ENCODE data around the gene WNT9A.
"Not testable (repeated sequence)": the region's sequence is repeated elsewhere in the genome, so short reads cannot be mapped to it uniquely, and the experiment has no call there.

Gene WNT9A

DNA sequence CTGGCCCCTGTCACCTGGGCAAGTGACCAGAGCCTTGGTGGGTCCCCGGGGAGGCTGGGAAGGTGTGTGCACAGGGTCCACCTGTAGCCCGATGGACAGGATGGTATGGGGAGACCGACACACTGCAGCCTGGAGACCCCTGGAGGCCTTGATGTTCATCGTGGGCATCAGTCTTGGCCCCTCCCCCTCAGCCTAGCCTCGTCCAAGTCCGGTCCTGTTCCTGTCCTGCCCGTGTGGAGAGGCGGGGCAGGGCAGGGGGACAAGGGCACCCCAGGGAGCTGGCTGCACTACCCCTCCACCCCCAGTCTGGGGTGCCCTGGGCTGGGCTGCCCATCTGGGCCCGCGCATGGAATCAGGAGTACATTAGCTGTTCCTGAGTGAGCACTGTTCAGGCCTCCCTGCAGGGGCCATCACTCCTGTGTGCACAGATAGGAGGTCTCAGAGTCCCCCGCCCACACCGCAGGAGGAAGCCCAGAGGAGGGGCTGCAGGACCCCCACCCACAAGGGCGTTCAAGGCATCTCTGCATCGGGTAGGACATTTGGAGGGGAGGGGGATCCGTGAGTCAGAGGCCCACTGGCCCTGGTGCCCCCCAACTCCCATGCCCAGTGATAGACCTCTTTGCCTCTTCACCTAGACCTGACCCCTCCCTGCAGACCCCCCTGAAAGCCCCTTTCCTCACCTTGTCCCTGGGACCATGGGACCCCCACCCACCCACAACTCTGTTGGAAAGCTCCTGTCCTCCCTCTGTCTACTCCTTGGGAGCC is 63.2 kb downstream of the WNT9A start:
- Histone ChIP-seq H3K4me3 (ENCODE audit: low read depth in 1 of 5, low read length in 5 of 5) (no peak overlapping the region), H3K36me3 (ENCODE audit: control insufficient read depth in 5 of 5, insufficient read depth in 5 of 5, low read length in 5 of 5) (no peaks in the 10 kb centered on the region), H3K4me1 (ENCODE audit: control insufficient read depth in 5 of 5, insufficient read depth in 5 of 5, low read length in 5 of 5) (peaks cover 0 to 27% (median 20%) of the 10 kb centered on the region in 5 donors), H3K27ac (ENCODE audit: low read depth, low read length) (no peak overlapping the region), H3K9ac (ENCODE audit: low read length in 5 of 5) (no peak overlapping the region), H3K27me3 (ENCODE audit: control insufficient read depth in 5 of 5, insufficient read depth in 4 of 5, low read length in 5 of 5) (peaks cover 0 to 30% (median 12%) of the 10 kb centered on the region in 5 donors), H3K9me3 (ENCODE audit: control insufficient read depth in 5 of 5, low read length in 5 of 5) (no peaks in the 10 kb centered on the region)

DNA sequence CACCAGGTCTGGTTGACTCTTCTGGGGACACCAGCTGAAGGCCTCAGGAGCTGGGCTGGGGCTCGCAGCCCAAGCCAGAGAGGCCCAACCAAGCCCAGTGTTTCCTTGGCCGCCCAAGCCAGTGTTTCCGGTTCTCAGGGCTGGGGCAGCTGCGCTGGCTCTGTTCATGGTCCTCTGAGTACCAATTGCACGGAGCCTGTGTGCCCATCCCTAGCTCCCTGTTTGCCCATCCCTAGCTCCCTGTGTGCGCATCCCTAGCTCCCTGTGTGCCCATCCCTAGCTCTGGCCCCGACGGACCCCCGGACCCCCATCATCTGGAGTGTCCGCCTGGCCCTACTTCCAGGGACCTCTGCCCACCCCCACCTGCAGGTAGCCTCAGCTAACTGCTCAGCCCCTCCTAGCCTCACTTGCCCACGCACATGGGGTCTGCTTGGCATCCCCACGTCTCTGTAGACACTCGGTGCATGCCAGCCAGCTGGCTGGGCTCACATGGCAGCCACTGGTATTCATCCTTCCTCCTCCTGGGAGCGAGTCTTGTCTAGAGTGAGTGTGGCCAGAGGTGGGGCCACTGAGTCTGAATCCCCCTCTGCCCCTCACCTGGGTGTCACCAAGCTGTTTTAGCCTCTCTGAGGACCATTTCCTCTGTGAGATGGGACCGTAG is 64.0 kb downstream of the WNT9A start:
- no peak overlapping the region for H3K27ac ChIP-seq (ENCODE audit: low read depth, low read length)
- no peak overlapping the region for H3K4me3 ChIP-seq (ENCODE audit: low read depth in 1 of 5, low read length in 5 of 5)

DNA sequence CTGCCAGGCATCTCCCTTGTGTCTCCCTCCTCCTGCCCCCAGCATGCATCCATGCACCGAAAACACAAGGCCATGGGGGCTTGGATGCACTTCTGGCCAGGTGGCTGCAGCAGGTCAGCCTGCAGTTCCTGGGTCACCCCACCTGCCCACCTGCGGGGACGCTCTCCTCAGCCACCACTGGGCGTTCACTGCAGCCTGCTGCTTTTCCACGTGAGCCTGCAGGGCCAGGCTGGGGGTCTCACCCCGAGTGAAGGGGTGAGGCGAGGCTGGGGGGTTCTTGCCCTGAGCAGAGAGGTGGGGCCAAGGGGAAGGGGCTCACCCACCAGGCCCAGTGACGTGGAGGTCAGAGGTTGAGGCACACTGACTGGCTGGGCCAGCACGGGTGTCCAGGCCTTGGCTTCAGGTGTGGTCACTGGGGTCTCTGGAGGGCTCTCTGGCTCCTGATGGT is 64.6 kb downstream of the WNT9A start:
- Histone ChIP-seq H3K27me3 (ENCODE audit: control insufficient read depth in 5 of 5, insufficient read depth in 4 of 5, low read length in 5 of 5) (peaks cover 0 to 21% (median 12%) of the 10 kb centered on the region in 5 donors), H3K9me3 (ENCODE audit: control insufficient read depth in 5 of 5, low read length in 5 of 5) (no peaks in the 10 kb centered on the region), H3K4me1 (ENCODE audit: control insufficient read depth in 5 of 5, insufficient read depth in 5 of 5, low read length in 5 of 5) (peaks cover 0 to 27% (median 20%) of the 10 kb centered on the region in 5 donors), H3K27ac (ENCODE audit: low read depth, low read length) (no peak overlapping the region), H3K4me3 (ENCODE audit: low read depth in 1 of 5, low read length in 5 of 5) (no peak overlapping the region), H3K36me3 (ENCODE audit: control insufficient read depth in 5 of 5, insufficient read depth in 5 of 5, low read length in 5 of 5) (no peaks in the 10 kb centered on the region), H3K9ac (ENCODE audit: low read length in 5 of 5) (no peak overlapping the region)

More for the DNA sequence above, 64.0 kb downstream of the WNT9A start:
- H3K9me3 ChIP-seq (ENCODE audit: control insufficient read depth in 5 of 5, low read length in 5 of 5) = no peaks in the 10 kb centered on the region
- peaks cover 0 to 27% (median 20%) of the 10 kb centered on the region in 5 donors for H3K4me1 ChIP-seq (ENCODE audit: control insufficient read depth in 5 of 5, insufficient read depth in 5 of 5, low read length in 5 of 5)
- H3K36me3 ChIP-seq (ENCODE audit: control insufficient read depth in 5 of 5, insufficient read depth in 5 of 5, low read length in 5 of 5) = no peaks in the 10 kb centered on the region
- peaks cover 0 to 26% (median 12%) of the 10 kb centered on the region in 5 donors for H3K27me3 ChIP-seq (ENCODE audit: control insufficient read depth in 5 of 5, insufficient read depth in 4 of 5, low read length in 5 of 5)
- no peak overlapping the region for H3K9ac ChIP-seq (ENCODE audit: low read length in 5 of 5)

DNA sequence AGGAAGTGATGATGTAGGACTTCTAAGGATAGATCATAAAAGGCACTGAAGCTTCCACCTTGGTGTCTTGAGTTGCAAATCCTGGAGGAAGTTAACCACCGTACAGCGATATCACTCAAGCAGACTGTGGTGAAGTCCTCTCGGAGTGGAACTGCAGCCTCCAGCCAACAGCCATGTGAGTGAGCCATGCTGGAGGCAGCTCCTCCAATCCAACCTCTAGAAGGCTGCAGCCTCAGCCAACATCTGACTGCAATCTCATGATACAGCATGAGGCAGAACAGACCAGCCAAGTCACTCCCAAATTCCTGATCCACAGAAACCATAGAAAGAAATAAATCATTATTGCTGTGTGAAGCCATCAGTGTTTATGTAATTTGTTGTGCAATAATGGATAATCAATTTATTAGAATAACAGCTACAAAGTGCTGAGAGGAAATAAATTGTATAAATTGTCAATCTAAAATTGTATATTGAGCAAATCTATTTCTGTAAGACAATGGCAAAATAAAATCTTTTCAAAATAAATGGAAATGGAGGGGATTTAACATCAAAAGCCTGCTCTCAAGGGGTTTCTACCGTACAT is 67.3 kb downstream of the WNT9A start:
- no peak overlapping the region for H3K27ac ChIP-seq (ENCODE audit: low read depth, low read length)
- no peak overlapping the region for H3K9ac ChIP-seq (ENCODE audit: low read length in 5 of 5)
- no peak overlapping the region for H3K4me3 ChIP-seq (ENCODE audit: low read depth in 1 of 5, low read length in 5 of 5)
- no peaks in the 10 kb centered on the region for H3K36me3 ChIP-seq (ENCODE audit: control insufficient read depth in 5 of 5, insufficient read depth in 5 of 5, low read length in 5 of 5)
- peaks cover 0 to 8% (median 4%) of the 10 kb centered on the region in 5 donors for H3K27me3 ChIP-seq (ENCODE audit: control insufficient read depth in 5 of 5, insufficient read depth in 4 of 5, low read length in 5 of 5)
- H3K4me1 ChIP-seq (ENCODE audit: control insufficient read depth in 5 of 5, insufficient read depth in 5 of 5, low read length in 5 of 5) = peaks cover 0 to 3% (median 3%) of the 10 kb centered on the region in 5 donors
- no peaks in the 10 kb centered on the region for H3K9me3 ChIP-seq (ENCODE audit: control insufficient read depth in 5 of 5, low read length in 5 of 5)

DNA sequence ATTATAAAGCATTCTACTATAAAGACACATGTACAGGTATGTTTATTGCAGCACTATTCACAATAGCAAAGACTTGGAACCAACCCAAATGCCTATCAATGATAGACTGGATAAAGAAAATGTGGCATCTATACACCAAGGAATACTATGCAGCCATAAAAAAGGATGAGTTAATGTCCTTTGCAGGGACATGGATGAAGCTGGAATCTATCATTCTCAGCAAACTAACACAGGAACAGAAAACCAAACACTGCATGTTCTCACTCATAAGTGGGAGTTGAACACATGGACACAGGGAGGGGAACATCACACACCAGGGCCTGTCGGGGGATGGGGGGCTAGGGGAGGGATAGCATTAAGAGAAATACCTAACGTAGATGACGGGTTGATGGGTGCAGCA is 69.9 kb downstream of the WNT9A start:
- not testable (repeated sequence) for H3K27me3 ChIP-seq (ENCODE audit: control insufficient read depth in 5 of 5, insufficient read depth in 4 of 5, low read length in 5 of 5); H3K9me3 ChIP-seq (ENCODE audit: control insufficient read depth in 5 of 5, low read length in 5 of 5); H3K9ac ChIP-seq (ENCODE audit: low read length in 5 of 5); H3K27ac ChIP-seq (ENCODE audit: low read depth, low read length); H3K4me1 ChIP-seq (ENCODE audit: control insufficient read depth in 5 of 5, insufficient read depth in 5 of 5, low read length in 5 of 5); H3K4me3 ChIP-seq (ENCODE audit: low read depth in 1 of 5, low read length in 5 of 5); H3K36me3 ChIP-seq (ENCODE audit: control insufficient read depth in 5 of 5, insufficient read depth in 5 of 5, low read length in 5 of 5)

DNA sequence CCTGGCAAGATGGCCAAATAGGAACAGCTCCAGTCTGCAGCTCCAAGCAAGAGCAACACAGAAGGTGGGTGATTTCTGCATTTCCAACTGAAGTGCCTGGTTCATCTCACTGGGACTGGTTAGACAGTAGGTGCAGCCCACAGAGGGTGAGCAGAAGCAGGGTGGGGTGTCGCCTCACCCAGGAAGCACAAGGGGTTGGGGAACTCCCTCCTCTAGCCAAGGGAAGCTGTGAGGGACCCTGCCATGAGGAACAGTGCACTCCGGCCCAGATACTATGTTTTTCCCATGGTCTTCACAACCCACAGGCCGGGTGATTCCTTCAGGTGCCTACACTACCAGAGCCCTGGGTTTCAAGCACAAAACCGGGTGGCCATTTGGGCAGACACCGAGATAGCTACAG is 75.8 kb downstream of the WNT9A start:
- not testable (repeated sequence) for H3K4me3 ChIP-seq (ENCODE audit: low read depth in 1 of 5, low read length in 5 of 5); H3K27me3 ChIP-seq (ENCODE audit: control insufficient read depth in 5 of 5, insufficient read depth in 4 of 5, low read length in 5 of 5); H3K36me3 ChIP-seq (ENCODE audit: control insufficient read depth in 5 of 5, insufficient read depth in 5 of 5, low read length in 5 of 5); H3K4me1 ChIP-seq (ENCODE audit: control insufficient read depth in 5 of 5, insufficient read depth in 5 of 5, low read length in 5 of 5); H3K27ac ChIP-seq (ENCODE audit: low read depth, low read length); H3K9me3 ChIP-seq (ENCODE audit: control insufficient read depth in 5 of 5, low read length in 5 of 5); H3K9ac ChIP-seq (ENCODE audit: low read length in 5 of 5)

DNA sequence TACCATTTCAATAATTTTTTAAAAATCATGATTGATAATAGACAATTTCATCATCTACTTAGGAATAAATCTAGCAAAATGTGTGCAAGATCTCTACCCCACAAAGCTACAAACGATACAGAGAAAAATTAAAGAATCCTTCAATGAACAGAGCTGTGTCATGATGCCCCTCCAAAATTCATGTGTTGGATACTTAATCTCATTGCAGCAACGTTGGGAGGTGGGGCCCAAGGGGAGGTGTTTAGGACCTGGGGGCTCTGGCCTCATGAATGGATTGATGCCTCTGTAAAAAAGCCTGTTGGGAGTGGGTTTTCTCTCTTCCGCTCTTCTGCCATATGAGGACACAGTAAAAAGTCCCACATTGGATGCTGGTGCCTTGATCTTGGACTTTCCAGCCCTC is 77.4 kb downstream of the WNT9A start:
- H3K9ac ChIP-seq (ENCODE audit: low read length in 5 of 5) = no peak overlapping the region
- peaks cover 4 to 13% (median 5%) of the 10 kb centered on the region in 5 donors for H3K9me3 ChIP-seq (ENCODE audit: control insufficient read depth in 5 of 5, low read length in 5 of 5)
- no peak overlapping the region for H3K4me3 ChIP-seq (ENCODE audit: low read depth in 1 of 5, low read length in 5 of 5)
- no peaks in the 10 kb centered on the region for H3K36me3 ChIP-seq (ENCODE audit: control insufficient read depth in 5 of 5, insufficient read depth in 5 of 5, low read length in 5 of 5)
- no peak overlapping the region for H3K27ac ChIP-seq (ENCODE audit: low read depth, low read length)
- peaks cover 0 to 9% (median 5%) of the 10 kb centered on the region in 5 donors for H3K27me3 ChIP-seq (ENCODE audit: control insufficient read depth in 5 of 5, insufficient read depth in 4 of 5, low read length in 5 of 5)
- no peaks in the 10 kb centered on the region for H3K4me1 ChIP-seq (ENCODE audit: control insufficient read depth in 5 of 5, insufficient read depth in 5 of 5, low read length in 5 of 5)

DNA sequence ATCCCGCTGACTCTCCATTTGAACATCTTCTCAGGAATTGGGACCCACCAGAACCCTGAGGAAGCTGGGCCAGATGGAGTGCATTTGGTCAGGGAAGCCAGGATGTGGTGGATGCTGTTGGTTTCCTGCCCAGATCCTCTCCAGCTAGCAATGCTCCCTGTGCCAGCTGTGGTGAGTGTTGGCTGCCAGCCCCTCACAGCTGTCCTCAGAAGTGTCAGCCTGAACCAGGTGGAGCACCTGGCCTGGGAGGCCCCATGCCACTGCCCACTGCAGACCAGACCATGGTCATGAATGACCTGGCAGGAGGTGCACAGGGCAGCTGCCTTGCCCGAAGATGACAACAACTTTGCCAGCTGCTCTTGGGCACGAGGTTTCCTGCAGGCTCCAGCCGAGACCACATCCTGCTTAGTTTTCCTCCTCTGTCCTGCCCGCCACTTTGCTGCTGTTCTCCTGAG is 77.9 kb downstream of the WNT9A start:
- no peaks in the 10 kb centered on the region for H3K4me1 ChIP-seq (ENCODE audit: control insufficient read depth in 5 of 5, insufficient read depth in 5 of 5, low read length in 5 of 5)
- H3K9ac ChIP-seq (ENCODE audit: low read length in 5 of 5) = no peak overlapping the region
- H3K36me3 ChIP-seq (ENCODE audit: control insufficient read depth in 5 of 5, insufficient read depth in 5 of 5, low read length in 5 of 5) = no peaks in the 10 kb centered on the region
- H3K4me3 ChIP-seq (ENCODE audit: low read depth in 1 of 5, low read length in 5 of 5) = no peak overlapping the region
- no peak overlapping the region for H3K27ac ChIP-seq (ENCODE audit: low read depth, low read length)
- peaks cover 8 to 16% (median 10%) of the 10 kb centered on the region in 5 donors for H3K9me3 ChIP-seq (ENCODE audit: control insufficient read depth in 5 of 5, low read length in 5 of 5)
- H3K27me3 ChIP-seq (ENCODE audit: control insufficient read depth in 5 of 5, insufficient read depth in 4 of 5, low read length in 5 of 5) = peaks cover 0 to 9% (median 5%) of the 10 kb centered on the region in 5 donors

DNA sequence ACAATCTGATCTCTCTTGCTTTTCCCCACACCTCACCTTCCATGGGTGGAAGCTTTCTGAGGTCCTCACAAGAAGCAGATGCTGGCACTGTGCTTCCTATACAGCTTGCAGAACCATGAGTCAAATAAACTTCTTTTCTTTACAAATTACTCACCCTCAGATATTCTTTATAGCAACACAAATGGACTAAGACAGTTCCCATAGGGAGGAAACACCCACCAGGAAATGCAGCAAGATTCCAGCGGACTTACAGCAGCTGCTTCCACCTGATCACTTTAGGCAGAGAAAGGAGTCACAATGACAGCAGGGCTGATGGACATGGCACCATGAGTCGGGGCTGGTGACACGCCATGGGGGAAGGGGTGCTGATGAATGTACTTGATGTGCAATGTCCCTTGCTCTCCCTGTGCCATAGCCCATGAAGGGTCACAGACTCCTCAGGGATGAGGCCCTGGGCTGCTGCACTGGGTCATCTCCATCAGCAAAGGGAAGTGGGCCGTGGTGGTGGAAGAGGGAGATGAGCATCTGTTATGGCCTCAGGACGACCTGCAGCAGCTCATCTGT is 78.4 kb downstream of the WNT9A start:
- H3K9ac ChIP-seq (ENCODE audit: low read length in 5 of 5) = no peak overlapping the region
- H3K36me3 ChIP-seq (ENCODE audit: control insufficient read depth in 5 of 5, insufficient read depth in 5 of 5, low read length in 5 of 5) = no peaks in the 10 kb centered on the region
- no peak overlapping the region for H3K27ac ChIP-seq (ENCODE audit: low read depth, low read length)
- H3K4me1 ChIP-seq (ENCODE audit: control insufficient read depth in 5 of 5, insufficient read depth in 5 of 5, low read length in 5 of 5) = no peaks in the 10 kb centered on the region
- no peak overlapping the region for H3K4me3 ChIP-seq (ENCODE audit: low read depth in 1 of 5, low read length in 5 of 5)
- H3K9me3 ChIP-seq (ENCODE audit: control insufficient read depth in 5 of 5, low read length in 5 of 5) = peaks cover 11 to 18% (median 14%) of the 10 kb centered on the region in 5 donors
- H3K27me3 ChIP-seq (ENCODE audit: control insufficient read depth in 5 of 5, insufficient read depth in 4 of 5, low read length in 5 of 5) = peaks cover 0 to 9% (median 5%) of the 10 kb centered on the region in 5 donors

Measured in subcutaneous abdominal adipose tissue (tissue), 5 donors.